Lung (tissue), 12 donors: Measurements from ENCODE around the gene ADD3. TPM values are rescaled to one million over a fixed set of nuclear protein-coding genes. Genes with fewer than 3 reads are reported as not detected.

Source experiments
- ATAC-seq: fragments of 200-7000 bp; cut with Tn5 transposase; one replicate; pipeline ENCODE4 v1.9.1; 2020; ENCODE audit warnings: moderate number of reproducible peaks; ENCODE audit not compliant: insufficient read depth, low FRiP score
- DNase-seq, 3 donors: peaks; one replicate each; pipeline ENCODE4 v3.0.0-alpha.2; 2013 to 2017
- H3K27ac ChIP-seq, 2 donors: one replicate each; pipeline ENCODE4 v1.5.1; 2013; ENCODE audit warnings: mild to moderate bottlenecking in 2 of 2, moderate library complexity in 2 of 2, control low read depth in 1 of 2, inconsistent platforms in 1 of 2, low read depth in 1 of 2, low read length in 1 of 2
- H3K27me3 ChIP-seq, 3 donors: one replicate each; pipeline ENCODE4 v1.5.1; 2013; ENCODE audit warnings: low read length in 2 of 3; ENCODE audit not compliant: control insufficient read depth in 3 of 3, insufficient read depth in 3 of 3
- H3K36me3 ChIP-seq, 4 donors: one replicate each; pipeline ENCODE4 v1.5.1; 2013; ENCODE audit warnings: low read length in 4 of 4, mild to moderate bottlenecking in 1 of 4, moderate library complexity in 1 of 4; ENCODE audit not compliant: control insufficient read depth in 4 of 4, insufficient read depth in 4 of 4
- H3K4me1 ChIP-seq, 5 donors: one replicate each; pipeline ENCODE4 v1.5.1; 2013; ENCODE audit warnings: low read length in 5 of 5, mild to moderate bottlenecking in 2 of 5, moderate library complexity in 1 of 5; ENCODE audit not compliant: control insufficient read depth in 5 of 5, insufficient read depth in 5 of 5
- H3K4me3 ChIP-seq: one replicate; pipeline ENCODE4 v1.5.1; 2013; ENCODE audit warnings: mild to moderate bottlenecking, control low read depth, moderate library complexity
- H3K9ac ChIP-seq, 2 donors: one replicate each; pipeline ENCODE4 v1.5.1; 2013; ENCODE audit warnings: low read length in 2 of 2, control low read depth in 1 of 2; ENCODE audit not compliant: insufficient read depth in 1 of 2
- H3K9me3 ChIP-seq, 4 donors: one replicate each; pipeline ENCODE4 v1.5.1; 2013; ENCODE audit warnings: low read length in 3 of 4, mild to moderate bottlenecking in 1 of 4, moderate library complexity in 1 of 4; ENCODE audit not compliant: control insufficient read depth in 4 of 4, insufficient read depth in 3 of 4
- WGBS, 2 donors: extraction: QIAGEN DNeasy Blood & Tissue Kit; methylation state at CpG; one replicate each; pipeline ENCODE4 v1.1.7; 2013; 5-methylcytosine and 5-hydroxymethylcytosine counted together
- polyA plus RNA-seq, 2 donors: library from polyadenylated mRNA; stranded (reverse); fragments of 200-250 nt; gene quantifications; one replicate each; pipeline ENCODE4 v1.2.1, GENCODE V29; 2013
- total RNA-seq, 2 donors: library from RNA; depleted of rRNA in 1 of 2; stranded (reverse); fragments of >200 nt in 1 of 2; gene quantifications; one replicate each; pipeline ENCODE4 v1.2.1, GENCODE V29; 2014 to 2021
- TF ChIP-seq, protein P1 (sequence below): IDR thresholded peaks from 2 replicates; pipeline ENCODE4 v1.5.1; 2012; ENCODE audit warnings: mild to moderate bottlenecking; ENCODE audit errors: control extremely low read depth, extremely low read depth
- donor health status: control.
- donor health status: control.
- donor health status: Bipolar disorder and iron deficiency.
- donor health status: healthy.
- donor health status: DM: yes; HTN: yes; CAD: no.

Gene ADD3
- total and polyA plus RNA-seq, 4 donors, result 22.0 to 289 (median 56.1) TPM

DNA sequence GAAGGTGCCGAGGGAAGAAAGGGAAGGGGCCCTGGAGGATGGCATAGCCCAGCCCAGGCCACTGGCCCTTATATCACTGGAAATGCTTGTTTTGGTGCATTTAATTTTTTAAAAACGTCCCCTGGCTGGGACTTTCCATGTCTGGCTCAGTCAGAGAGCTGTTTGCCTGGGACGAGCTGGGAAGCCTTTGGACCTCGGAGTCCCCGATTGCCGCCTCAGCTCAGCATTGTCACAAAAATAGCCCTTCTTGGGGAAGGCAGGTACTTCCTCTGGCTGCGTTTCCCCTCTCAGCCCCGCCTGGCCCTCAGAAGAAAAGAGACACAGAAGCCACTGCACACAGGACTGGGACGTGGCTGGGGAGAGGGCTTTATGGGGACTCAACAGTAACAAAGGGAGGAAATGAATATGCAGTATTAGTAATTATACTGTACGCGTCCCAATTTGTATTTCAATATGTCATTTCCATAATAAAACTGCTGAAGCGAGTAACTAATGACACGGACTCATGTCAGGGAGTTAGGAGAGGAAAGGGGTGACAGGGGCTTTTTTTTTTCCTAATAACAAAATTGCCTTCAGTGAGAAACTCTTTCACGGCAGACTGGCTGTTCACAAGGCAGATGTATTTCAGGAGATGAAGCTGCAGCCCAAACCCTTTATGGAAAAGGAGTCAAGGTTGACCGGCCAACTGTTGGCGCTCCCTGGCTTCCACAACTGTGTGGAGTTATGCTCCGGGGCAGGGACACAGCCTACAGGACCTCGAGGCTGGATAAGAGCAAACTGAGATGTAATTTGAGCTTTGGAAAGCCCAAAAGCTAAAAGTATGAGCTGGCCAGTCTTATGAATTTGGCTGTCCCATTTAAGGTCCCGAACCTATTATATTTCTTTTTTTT is 168.6 kb downstream of the ADD3 start:
- no peak for ATAC-seq
- Histone ChIP-seq H3K36me3 (no peaks in the 10 kb centered on the region), H3K9me3 (no peaks in the 10 kb centered on the region), H3K4me3 (no peak overlapping the region), H3K27ac (no peak overlapping the region), H3K4me1 (no peaks in the 10 kb centered on the region), H3K9ac (no peak overlapping the region), H3K27me3 (no peaks in the 10 kb centered on the region)
- no peak for DNase-seq
- TF ChIP-seq, protein P1, sequence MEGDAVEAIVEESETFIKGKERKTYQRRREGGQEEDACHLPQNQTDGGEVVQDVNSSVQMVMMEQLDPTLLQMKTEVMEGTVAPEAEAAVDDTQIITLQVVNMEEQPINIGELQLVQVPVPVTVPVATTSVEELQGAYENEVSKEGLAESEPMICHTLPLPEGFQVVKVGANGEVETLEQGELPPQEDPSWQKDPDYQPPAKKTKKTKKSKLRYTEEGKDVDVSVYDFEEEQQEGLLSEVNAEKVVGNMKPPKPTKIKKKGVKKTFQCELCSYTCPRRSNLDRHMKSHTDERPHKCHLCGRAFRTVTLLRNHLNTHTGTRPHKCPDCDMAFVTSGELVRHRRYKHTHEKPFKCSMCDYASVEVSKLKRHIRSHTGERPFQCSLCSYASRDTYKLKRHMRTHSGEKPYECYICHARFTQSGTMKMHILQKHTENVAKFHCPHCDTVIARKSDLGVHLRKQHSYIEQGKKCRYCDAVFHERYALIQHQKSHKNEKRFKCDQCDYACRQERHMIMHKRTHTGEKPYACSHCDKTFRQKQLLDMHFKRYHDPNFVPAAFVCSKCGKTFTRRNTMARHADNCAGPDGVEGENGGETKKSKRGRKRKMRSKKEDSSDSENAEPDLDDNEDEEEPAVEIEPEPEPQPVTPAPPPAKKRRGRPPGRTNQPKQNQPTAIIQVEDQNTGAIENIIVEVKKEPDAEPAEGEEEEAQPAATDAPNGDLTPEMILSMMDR, result no peak
- 36 to 43% methylated on average over 19 of the region's 19 CpGs for WGBS, 2 donors

DNA sequence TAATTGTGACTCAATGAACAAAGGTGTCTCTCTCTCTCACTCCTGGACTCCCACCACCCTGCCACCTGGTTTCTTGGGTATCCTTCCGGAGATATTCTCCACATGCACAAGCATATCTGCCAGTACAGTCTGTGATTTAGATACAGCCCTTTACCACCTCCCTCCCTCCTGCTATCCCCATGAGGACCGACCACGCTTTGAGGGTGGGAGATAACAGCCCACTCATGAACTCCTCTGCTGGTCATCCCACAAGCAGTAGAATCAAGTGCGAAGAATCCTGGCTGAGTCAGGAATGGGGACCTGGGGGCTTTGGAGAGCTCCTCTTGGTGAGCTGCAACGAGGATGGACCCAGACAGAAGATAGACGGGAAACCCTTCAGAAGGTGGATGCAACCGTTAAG is 171.4 kb downstream of the ADD3 start:
- TF ChIP-seq, protein P1, result no peak
- Histone ChIP-seq H3K9ac (no peak overlapping the region), H3K4me1 (no peaks in the 10 kb centered on the region), H3K27ac (no peak overlapping the region), H3K9me3 (peaks cover 0 to 2% (median 0%) of the 10 kb centered on the region in 4 donors), H3K4me3 (no peak overlapping the region), H3K36me3 (no peaks in the 10 kb centered on the region), H3K27me3 (no peaks in the 10 kb centered on the region)
- 91% methylated on average over 7 of the region's 7 CpGs for WGBS, 2 donors
- DNase-seq, result no peak
- ATAC-seq, result no peak

DNA sequence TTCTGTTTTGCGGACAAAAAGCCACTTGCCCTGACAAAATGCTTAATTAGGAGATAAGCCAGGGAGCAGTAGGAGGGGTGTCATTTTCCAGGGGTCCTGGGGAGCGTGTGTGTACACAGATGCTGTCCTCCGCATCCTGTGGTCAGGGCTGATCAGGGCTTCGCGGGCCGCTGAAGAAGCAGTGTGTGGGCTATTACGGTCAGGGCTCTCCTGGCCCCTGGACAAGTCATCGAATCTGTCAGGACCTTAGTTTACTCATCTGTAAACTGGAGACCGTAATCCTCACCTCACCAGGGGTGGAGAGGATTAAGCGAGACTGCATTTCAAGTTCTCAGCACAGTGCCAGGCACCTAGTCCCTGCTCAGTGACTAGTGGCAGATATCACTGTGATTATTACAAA is 173.7 kb downstream of the ADD3 start:
- H3K4me1 ChIP-seq, result no peaks in the 10 kb centered on the region
- DNase-seq, result no peak
- no peak for ATAC-seq
- no peak overlapping the region for H3K4me3 ChIP-seq
- H3K27me3 ChIP-seq, result no peaks in the 10 kb centered on the region
- H3K27ac ChIP-seq, result no peak overlapping the region
- H3K9me3 ChIP-seq, result peaks cover 0 to 2% (median 0%) of the 10 kb centered on the region in 4 donors
- 87 to 93% methylated on average over 10 of the region's 10 CpGs for WGBS, 2 donors
- no peaks in the 10 kb centered on the region for H3K36me3 ChIP-seq
- no peak overlapping the region for H3K9ac ChIP-seq
- TF ChIP-seq, protein P1, result no peak
